GM18507 (cell line): ENCODE results near the gene HES6.

Experiments
- DNase-seq: peaks from one replicate; pipeline ENCODE4 v3.0.0; 2011; ENCODE audit warnings: low read depth; ENCODE audit not compliant: insufficient read length; ENCODE audit errors: extremely low spot score
- FAIRE-seq: peaks from 2 replicates; lab custom pipeline; 2011; peaks lifted over from hg19 to GRCh38; lab: Jason Lieb, UNC

The HES6 gene

DNA sequence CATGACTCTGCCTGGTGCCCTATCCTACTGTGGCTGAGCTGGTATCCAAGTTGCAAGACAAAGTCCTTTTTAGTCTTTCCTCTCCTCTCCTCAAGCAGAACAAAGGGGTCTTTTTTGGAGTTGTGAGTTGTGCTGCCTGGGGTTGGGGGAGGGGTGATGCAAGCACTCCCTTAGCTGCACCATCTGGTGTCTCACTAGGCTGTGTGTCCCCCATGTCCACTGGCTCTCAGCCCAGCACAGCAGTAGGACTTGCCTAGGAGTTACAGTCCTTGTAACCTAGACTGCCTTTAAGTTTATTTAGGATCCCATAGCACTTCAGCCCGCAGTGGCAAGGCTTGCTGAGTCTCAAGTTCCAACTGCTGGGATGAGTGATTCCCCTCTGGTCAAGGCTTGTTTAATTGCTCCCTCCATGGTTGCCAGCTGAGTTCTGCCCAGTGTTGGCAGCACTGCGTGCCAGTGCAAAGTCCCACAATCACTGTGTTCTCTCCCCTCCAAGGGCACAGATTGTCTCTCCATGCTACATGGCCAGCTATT lies 23.1 kb downstream of the HES6 start:
- FAIRE-seq (no peak), DNase-seq (no peak)

- no peak for FAIRE-seq
Observed at GRCh38 chr2:238207006-238207405, 32.8 kb downstream of the HES6 start.

DNA sequence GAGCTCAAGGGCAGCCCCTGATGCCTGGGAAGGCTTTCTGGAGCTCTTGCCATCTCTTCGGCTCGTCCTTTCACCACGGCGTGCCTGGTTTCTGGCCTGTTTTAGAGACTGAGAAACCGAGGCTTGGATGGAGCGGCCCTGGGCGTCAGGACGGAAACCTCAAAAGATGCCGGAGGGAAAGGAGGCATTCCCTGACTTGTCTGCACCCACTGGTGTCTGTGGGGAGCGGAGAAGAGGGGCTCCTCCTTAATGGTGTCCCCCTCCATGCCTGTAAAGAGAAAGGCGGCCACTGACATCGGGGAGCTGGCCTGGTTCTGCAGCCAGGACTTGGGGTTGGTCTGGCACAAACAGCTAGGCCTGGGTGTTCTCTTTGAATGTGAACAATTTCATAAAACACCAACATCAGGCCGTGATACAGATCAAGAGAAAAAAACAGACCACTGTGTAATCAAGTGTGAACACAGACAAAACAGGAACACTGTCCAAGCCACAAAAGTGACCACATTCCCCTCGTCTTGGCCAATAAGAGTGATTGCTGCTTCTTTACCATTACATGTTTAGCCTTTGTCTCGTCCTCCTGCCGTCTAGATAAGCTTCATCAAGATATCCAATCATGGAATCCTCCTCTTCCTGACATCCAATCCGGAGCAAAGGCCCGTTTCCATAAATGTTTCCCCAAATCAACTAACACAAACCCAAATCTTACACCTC lies 35.7 kb downstream of the HES6 start:
- FAIRE-seq (no peak), DNase-seq (no peak)

More at GRCh38 chr2:238207006-238207405, 32.8 kb downstream of the HES6 start:
- DNase-seq: no peak

DNA sequence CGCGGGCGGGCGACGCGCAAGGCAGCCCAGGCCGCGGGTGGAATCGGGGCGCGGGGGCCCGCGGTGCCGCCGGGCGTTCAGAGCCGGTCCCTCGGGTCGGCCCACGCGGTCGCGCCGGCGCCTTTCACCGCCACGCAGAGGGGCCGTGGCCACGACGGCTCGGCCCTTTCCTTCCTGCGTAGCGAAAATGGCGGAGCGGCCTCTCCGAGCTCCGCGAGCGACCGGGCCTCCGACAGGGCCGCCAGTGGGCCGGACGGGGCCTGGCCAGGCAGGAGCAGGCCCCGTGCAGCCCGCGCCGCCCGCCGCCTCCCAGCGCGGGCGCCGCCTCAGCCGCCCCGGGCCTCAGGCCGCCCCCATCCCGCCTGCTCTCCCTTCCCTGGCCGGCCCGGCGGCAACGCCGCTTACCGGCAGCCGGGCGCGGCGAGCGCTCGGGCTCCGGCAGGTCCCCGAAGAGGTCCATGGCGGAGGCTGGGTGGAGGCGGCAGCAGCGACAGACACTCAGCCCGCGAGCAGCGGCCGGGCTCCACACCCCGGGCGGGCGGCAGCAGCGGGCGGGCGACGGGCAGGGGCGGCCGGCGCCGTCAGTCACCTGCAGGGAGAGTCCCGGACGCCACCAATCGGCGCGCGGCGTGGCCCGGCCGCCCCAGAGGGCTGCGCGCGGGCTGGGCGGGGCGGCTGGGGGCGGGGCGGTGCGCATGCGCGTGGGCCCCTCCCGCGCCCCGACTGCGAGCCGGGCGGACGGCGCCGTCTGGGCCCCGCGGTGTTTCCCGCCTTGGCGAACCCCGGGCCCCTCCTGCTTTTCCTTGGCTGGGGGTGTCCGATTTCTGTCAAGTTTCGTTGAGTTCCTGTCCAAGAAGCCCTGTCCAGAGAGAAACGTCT lies 36.5 kb downstream of the HES6 start, which contains the start of gene ILKAP:
Gene ILKAP, minus strand, starts transcription at position 602 of the 879 bp plus-strand sequence. Its CDS starts 142 bp downstream, at position 460.
- DNase-seq: peak; percentile 100
- peak; percentile 73 for FAIRE-seq

DNA sequence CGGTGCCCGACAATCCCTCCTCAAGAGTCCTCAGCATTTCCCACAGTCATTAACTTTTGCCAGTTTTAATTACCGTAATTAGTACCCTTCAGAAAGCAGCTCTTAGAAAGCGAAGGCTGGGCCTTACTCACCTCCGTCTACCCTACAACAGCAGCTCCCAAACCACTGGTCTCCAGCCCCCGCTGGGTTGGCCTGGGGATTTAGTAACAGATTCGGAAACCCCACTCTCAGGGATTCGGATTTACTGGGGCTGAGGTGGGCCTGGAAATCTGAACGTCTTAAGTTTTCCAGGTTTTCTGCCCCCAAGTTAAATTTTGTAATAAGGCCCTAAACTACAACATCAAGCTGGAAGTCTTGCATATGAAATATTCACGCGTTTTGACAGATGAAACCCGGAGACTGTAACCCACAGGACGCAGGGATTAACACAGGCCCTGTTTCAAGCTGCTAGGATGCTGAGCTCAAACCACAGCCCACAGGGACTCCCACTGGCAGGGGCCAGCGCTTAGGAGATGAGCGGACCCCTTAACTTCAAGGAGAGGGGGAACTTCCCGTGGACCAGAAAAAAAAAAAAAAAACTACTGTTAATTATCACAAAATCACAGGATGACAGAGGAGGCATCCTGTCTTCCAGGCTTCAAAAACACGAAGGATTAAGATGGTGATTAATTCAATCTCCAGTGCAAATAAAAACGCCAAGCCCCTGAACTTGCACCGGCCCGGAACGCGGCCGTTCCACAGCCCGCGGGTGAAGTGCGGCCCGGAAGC lies 37.3 kb downstream of the HES6 start:
- DNase-seq: no peak
- FAIRE-seq: no peak

GRCh38 chr2:238190445-238190844 lies 49.4 kb downstream of the HES6 start:
- DNase-seq (no peak), FAIRE-seq (no peak)
